ENCODE measurements around the gene GBX1.

Gene GBX1

DNA sequence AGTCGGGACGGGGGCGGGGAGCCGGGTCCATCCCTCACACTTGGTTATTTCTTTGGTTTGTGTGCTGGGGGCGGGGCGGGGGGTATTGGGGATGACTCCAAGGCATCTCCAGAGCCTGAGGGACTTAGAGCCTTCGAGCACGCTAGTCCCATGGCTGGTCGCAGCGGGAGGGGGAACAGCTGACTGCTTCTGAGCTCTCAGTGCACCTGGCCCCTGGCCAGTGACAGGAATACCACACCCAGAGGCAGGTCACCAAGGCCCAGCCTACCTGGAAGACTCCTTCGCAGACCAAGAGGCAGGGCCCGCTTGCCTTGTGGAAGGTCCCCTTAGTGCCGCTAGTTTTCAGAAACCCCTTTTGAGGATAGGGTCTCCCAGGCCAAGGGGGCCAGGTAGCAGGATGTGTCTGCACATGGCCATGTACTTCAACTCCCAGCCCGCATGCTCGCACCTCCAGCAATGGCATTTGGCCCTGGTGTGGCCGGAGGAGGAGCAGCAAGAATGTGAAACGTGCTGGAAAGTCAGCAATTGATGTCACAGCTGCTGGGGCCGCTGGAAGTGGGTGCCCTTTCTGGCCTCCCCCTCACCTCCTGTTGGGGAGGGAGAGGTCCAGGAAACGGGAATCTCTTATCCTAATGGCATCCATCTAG is 40.9 kb downstream of the GBX1 start:
- no peak for DNase-seq (ENCODE audit: low read depth)

DNA sequence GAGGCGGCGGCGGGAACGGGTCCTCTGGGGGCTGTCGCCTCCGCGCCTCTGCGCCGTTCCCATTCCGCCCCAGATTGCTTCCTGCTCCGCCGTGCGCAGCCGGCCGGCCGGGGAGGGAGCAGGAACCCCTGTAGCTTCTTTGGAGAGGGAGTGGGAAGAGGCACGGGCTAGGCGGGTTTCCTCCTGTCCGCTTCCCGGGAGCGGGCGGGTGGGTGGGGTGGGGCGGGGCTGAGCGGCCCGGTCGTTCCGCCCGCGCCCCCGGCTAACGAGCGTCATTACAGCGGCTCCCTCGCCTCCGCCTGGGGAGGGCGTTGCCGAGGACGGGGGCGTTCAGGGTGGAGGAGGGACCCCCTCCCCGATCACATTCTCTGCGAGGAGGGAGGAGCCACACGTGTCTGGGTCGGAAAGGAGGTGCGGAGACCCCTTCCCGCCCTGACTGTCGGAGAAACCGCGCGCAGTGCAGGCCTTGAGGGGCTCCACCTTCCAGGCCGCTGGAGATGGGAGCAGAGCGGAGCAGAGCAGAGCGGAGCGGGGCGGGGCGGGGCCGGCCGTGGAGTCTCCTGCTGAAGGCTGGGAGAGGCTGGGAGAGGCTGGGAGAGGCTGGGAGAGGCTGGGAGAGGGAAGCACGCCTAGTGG is 41.5 kb downstream of the GBX1 start:
- DNase-seq (ENCODE audit: low read depth) = no peak

DNA sequence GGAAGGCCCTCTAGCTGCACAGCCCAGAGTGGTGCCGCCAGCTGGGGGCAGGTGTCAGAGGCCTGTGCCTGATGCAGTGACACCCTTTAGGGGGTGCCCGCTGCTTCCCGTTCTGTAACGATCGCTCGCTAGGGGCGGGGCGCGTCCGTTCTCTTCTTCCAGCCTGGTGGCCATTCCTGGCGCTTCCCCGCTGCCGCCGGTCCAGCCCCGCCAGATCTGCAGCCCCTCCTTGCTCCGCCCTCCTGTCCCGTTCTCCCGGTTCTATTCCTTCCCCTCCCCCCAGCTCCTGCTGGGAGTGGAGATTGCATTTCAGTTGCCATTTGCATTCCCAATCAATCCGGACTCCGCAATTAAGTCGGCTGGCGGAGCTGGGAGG is 42.0 kb downstream of the GBX1 start:
- DNase-seq (ENCODE audit: low read depth) = no peak

DNA sequence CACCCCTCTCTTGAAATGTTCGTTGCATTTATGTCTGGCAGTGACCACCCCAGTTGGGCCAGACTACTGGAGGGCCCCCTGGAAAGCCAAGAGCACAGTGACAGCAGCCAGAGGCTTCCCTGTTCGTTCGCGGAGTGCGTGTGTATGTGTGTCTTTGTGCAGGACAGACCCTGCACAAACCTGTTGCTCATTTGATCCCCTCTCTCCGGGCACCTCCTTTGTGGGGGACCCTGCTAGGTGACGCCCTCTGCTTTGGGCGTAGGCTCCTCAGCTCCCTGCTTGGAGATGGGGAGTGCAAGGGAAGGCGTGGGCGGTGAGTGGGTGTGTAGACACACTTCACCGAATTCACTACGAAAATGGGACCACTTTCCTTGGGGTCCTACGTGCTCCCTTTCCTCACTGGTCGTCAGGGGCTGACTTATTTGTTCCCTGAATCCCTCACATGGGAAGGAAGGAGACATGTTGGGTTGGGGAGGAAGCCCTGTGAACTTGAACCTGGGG is 42.5 kb downstream of the GBX1 start:
- DNase-seq (ENCODE audit: low read depth) = no peak

DNA sequence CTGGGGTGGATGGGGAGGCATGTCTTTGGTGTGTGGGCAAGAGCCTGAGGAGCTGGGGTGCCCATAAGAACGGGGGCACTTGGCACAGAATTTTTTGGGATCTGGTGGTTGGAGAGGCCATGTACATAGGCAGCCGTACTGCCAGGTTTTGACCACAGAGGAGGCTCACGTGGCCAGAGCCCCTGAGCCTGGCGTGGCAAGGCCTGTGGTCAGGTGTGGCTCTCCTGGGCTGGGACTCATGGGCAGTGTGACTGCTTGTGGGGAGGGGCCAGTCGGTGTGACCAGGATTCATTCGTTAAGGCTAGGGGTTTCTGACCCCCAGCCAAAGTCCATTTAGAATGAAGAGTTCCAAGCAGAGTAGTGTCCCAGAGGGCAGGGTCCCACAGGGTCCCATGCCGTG is 43.0 kb downstream of the GBX1 start:
- no peak for DNase-seq (ENCODE audit: low read depth)

DNA sequence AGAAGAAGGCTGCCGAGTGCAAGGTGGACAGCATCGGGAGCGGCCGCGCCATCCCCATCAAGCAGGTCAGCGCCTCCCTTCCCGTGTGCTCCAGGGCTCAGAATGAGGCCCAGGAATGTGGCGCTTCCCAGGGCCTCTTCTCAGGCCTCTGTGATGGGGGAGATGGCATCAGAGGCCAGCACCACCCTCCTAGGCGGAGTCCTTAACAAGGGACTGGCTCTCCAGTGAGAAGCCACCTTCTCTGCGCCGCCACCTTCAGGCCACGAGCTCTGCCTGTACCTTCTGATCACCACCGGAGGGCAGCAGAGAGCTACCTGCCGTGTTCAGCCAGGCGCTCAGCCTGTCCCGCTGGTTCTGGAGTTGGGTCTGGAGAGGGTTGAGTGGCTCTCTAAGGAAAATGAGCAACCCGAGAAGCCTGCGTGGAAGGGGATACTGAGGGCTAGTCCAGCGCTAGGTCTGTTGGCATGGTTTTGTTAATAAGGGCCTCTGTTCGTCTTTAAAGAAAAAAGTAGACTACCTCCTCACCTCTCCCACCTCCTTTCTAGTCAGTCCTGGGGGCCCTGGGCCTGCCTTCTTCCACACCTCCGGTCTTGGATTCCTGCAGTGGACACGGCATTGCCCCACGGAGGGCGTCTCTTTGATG is 43.6 kb downstream of the GBX1 start:
- peak; percentile 77 for DNase-seq (ENCODE audit: low read depth)

DNA sequence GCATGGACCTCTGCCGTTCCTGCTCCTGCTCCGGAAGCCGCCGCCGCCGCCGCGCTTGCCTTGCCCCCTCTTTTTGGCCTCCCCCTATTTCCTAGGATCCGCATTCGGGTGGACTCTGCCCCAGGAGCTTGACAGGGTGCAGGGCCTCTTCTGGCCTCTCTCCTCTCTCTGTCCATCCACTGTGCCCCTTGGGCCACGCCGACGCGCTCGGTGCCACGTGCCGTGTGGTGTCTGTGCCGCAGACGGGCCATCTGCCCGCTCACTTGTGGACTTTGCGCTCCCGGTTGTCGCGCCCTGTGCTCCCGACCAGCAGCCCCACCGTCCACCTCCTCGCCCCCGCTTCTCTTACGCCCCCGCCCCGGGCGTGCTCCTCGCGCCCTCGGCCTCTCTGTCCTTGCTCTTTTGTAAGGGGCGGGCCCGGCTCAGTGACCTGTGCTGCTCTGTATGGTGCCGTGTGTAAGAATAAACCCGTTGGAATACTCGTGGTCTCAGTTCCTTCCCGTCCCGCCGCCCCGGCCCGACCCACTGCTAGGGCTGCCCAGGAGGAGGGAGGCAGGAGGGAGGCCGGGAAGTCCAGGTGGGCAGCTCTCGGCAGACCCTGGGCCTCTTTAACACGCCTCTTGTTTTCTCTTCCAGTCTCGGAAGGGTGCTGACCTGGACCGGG is 44.2 kb downstream of the GBX1 start:
- DNase-seq (ENCODE audit: low read depth) = no peak

DNA sequence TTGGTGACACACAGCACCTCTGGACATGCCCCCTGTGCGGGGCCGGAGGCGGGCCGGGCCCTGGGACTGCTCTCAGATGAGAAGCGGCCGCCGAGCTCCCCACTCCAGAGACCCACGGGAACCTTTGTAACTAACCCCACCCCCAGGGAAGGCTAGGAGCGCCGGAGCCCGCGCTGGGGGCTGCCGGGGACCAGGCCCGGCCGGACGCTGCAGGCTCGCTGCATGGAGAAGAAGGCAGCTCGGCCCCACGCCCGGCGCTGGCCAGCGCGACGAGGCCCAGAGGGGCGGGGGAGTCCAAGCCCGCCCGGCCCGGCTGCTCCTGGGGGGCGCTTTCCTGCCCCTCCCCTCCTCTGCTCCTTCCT is 44.7 kb downstream of the GBX1 start:
- no peak for DNase-seq (ENCODE audit: low read depth)

DNA sequence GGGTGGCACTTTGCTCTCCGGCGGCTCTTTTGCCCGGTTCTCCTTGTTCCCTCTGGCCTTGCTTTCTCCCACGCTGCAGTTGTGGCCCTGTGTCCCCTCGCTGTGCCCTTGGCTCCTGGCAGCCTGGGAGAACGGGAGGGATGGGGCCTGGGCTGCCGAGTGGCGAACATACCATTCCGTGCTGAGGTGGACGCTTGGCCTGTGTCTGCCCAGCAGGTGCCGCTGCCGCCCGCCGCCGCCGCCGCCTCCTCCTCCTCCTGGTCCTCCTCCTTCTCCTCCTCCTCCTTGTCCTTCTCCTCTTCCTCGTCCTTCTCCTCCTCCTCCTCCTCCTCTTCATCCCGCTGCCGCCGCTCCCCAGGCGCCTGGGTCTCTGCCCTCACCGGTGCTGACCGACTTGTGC is 45.2 kb downstream of the GBX1 start:
- no peak for DNase-seq (ENCODE audit: low read depth)

DNA sequence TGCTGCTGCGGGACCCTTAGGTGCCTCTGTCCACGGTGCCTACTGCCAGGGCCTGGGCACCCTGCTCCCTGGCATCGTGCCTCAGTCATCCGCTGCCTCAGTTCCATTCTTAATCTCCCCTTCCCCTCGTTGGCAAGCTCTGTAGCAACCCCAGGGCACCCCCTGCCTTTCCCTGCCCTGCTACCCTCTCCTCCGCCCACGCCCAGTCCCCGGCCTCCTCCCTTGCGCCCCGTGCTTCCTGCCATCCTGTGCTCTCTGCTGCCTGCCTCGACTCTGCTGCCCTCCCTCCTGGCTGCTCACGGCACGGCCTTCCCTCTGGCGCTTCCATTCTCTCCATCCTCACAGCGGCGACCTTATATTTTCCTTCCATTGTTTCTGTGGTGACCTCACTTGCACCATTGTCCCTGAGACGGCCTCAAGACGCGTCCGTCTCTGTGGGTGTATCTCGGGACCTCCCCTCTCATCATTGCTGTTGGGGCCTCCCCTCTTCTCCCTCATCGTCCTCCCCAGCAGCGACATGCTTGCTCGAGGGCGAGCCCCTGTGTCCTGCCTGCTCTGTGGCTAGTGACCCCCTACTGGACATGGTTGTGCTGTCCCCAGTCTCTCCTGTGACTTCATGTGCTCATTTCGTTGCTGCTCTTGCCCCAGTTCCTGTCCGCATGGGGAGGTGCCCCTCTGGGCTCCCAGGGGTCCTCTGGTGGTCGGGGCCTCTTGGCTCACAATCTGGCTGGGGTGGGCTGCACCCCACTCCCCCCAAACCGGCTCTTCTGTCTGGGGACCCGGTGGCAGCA is 45.9 kb downstream of the GBX1 start:
- no peak for DNase-seq (ENCODE audit: low read depth)

DNA sequence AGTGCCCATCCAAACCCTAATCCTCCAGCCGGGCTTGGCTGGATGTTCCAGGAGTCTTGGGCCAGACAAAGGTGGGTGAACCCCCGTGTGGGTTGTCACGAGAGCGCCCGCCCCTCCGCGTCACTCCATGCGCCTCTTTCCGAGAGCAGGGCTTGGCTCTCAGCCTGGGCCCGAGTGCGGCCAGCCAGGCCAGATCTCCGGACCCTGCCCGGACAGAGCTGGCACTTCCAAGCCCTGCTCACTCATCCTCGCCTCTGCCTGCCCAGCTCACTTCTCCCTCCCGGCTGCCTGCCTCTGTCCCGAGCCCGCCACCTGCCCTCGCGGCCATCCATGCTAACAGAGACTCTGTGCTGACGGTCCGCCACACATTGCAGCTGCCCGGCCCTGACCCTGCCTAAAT is 46.6 kb downstream of the GBX1 start:
- no peak for DNase-seq (ENCODE audit: low read depth)

DNA sequence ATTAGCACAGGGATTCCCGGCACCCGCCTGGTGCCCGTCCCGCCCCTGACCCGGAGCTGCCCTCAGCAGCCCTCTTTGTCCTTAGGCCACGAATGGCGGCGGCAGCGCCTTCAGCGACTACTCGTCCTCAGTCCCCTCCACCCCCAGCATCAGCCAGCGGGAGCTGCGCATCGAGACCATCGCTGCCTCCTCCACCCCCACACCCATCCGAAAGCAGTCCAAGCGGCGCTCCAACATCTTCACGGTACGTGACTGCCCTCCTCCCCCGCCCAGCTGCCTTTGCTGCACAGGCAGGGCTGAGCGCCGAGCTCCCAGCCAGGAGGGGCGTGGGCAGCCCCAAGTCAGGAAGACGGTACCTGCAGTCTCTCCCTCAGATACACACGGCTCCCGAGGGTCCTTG is 47.6 kb downstream of the GBX1 start:
- no peak for DNase-seq (ENCODE audit: low read depth)

DNA sequence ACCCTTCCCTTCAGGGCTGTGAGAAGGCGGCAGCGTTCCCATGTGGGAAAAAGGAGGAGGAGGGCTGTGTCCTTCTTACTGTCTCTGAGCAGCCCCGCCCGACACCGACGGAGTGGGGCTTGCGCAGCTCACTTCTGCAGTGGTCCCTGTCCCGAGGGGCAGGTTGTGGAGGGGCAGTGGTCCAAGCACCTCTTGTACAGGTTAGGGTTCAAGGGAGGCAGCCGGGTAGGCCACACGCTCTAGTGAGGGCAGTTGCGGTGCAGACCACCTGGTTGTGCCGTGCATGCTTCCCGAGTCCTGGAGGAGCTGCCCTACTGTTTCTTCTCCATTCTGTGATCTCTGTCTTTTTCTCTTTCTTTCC is 48.5 kb downstream of the GBX1 start:
- no peak for DNase-seq (ENCODE audit: low read depth)

DNA sequence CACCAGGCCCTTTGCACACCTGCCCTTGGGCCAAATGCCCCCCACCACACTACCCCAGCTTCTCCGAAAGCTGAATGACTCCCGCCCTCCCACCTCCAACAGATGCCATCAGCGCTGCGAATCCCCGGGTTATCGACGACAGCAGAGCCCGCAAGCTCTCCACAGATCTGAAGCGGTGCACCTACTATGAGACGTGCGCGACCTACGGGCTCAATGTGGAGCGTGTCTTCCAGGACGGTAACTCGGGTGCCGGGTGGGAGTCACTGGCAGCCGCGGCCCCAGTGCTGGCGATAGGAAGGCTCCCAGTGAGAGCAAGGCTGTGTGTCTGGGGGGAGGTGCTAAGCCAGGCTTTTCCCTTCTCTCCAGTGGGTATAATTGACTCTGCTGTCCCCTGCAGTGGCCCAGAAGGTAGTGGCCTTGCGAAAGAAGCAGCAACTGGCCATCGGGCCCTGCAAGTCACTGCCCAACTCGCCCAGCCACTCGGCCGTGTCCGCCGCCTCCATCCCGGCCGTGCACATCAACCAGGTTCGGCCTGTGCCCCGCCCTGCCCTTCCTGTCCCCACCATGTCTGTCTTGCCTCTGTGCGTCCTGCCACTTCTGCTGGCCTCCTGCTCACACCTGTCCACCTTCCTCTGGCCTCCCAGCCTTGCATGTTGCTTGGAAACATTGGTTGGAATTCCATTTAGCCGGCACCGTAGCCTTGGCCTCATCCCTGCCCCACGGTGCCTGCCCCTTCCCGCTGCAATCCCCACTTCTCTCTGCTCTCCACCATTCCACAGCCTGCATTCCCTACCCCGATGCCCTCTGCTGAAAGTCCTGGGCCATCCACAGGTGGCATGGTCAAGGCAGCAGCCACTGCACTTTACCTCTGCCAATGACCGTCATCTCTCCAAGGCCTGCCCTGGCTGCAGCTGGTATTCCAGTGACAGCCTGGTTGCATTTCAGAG is 49.1 kb downstream of the GBX1 start:
- no peak for DNase-seq (ENCODE audit: low read depth)

DNA sequence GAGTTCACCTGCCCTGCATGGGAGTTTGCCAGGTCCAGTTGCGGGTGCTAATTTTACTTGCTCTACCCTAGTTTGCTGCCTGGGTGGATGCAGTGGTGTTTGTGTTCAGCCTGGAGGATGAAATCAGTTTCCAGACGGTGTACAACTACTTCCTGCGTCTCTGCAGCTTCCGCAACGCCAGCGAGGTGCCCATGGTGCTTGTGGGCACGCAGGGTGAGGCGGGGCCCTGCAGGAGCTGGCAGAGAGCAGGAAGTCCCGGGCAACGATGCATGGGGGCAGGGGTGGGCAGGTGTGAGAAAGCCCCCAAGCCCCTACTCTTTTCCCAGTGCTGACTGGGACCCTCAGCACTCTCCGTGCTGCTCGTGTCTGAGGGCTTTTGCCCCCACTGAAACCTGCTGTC is 49.9 kb downstream of the GBX1 start:
- DNase-seq (ENCODE audit: low read depth) = no peak

DNA sequence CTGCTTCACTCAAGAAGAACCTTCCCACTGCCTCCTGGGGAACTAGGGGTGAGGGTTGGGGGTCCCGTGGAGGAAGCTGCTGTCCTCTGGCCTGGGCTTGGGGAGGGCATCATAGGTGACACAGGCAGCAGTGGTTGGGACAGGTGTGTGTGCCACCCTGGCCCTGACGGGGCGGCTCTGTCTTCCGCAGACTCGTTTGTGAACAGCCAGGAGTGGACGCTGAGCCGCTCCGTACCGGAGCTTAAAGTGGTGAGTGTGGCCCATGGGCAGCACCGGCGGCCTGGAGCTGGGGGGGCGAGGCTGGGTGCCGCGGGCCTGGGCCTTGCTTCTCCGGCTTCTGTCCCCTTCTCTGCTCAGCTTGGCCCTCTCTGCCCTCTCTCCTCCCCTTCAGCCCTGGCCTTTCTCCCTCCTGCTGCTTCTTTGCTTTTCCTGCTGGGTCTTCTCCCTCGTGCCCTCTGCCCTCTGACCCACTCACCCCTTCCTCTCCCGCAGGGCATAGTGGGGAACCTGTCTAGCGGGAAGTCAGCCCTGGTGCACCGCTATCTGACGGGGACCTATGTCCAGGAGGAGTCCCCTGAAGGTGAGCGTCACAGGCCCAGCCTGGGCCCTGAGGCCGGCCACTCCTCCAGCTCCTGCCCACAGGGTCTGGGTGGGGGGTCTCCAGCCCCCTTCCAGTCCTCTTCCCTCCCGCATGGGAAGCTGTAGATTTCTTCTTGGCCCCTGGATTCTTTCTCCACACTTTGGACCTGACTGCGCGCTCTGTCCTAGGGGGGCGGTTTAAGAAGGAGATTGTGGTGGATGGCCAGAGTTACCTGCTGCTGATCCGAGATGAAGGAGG is 50.7 kb downstream of the GBX1 start:
- DNase-seq (ENCODE audit: low read depth) = no peak

DNA sequence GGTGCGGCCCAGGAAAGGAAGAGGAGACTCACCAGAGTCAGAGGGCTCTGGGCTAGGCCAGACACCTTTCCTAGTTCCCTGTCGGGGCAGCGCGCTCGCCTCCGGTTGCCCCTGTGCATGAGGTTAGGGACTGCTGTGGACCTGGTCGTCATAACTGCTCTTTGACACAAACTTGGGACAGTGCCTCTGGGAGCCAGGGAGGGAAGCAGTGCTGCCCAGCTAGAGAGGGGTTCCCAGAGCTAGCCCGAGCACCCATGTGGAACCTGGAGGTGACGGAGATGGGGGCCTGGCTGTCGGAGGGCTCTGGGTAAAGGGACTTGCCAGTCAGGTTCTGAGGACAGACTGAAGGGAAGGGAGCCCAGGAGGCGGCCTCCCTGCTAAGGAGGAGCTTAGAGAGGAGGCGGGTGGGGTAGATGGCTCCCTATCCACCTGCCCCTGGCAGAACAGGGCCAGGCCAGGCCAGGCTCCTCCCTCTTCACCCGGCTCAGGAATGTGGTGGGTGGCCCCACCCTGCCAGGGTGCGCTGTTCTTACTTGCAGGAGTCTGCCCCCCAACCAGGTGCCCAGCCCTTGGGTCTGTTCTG is 51.6 kb downstream of the GBX1 start:
- DNase-seq (ENCODE audit: low read depth) = no peak

DNA sequence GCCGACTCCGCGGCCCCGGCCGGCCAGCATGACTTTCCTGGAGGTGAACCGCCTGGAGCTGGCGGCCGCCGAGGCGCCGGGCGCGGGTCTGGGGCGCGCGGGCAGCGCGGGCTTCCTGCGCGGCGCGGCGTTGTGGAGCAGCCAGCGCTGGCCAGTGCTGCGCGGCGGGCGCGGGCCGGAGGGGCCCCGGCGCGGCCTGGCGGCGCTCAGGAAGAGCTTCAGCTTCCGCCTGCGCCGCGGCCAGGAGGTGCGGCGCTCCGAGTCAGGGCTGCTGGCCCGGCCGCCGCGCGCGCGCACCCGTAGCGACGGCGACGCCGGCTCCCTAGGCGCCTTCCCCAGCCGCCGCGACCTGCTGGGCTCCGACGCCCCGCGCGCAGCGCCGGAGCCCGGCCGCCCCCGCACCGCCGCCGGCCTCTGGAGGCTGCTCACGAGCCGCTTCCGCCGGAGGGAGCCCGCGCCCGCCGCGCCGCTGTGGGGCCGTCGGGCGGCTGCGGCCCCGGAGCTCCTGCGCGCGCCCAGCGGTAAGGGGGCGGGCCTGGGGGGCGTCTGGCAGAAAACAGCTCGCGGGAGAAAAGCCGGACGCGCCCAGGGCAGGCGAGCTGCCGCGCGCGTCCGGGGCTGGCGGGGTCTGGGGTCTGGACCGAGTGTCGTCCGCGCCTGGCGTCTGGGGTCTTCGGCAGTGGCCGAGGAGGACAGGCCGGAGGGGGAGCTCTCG is 52.2 kb downstream of the GBX1 start:
- DNase-seq (ENCODE audit: low read depth) = no peak
